ENCODE results near the gene ZNF598.
A peak's percentile ranks its signal among the peaks of the same experiment; 100 is the strongest.

The ZNF598 gene

DNA sequence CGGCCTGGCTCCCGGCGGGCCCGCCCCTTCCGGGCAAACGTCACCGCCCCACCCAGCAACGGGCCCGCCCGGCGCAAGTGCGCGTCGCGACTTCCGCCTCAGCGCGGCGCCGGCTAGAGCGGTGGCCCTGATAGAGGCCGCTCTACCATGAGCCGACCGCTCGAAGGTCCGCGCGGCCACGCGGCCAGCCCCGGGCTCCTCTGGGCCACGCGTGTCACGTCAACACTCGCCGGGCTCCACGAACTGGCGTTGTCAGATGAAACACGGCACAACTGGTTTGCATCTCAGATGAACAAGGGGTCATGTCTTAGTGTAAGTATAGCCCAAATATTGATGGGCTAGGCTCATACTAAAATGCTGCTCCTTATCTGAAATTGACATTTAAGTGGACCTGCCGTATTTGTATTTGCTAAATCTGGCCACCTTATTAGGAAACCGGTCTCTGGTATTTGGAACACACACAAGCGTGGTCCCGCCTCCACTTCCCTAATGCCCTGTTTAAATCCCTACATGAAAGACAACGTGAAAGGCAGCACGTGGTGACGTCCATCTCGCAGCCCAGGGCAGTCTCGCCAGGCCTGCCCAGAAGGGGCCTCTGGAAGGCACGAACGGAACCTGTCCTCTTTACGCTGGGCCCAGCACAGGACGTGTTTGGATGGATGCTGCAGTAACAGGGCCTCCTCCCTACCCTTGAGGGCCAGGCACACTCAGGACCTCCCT is at the start of gene ZNF598:
ZNF598 (minus strand) TSS at position 31 of the 720 bp plus-strand sequence.
- H3K4me1 Mint-ChIP-seq = peaks cover 34% of the 10 kb centered on the region
- H3K4me3 Mint-ChIP-seq = peak within 1 kb of the TSS; percentile 95
- H3K27ac Mint-ChIP-seq = peak within 1 kb of the TSS; percentile 93
- no peaks in the 10 kb centered on the region for H3K9me3 Mint-ChIP-seq
- no peaks in the 10 kb centered on the region for H3K27me3 Mint-ChIP-seq
- H3K36me3 Mint-ChIP-seq = peaks cover 2% of the 10 kb centered on the region

GRCh38 chr16:2058872-2059271 is 49.3 kb upstream of the ZNF598 start:
- Mint-ChIP-seq H3K4me3 (no peak overlapping the region), H3K27me3 (no peaks in the 10 kb centered on the region), H3K9me3 (no peaks in the 10 kb centered on the region), H3K36me3 (peaks cover 2% of the 10 kb centered on the region), H3K4me1 (no peaks in the 10 kb centered on the region), H3K27ac (no peak overlapping the region)

GRCh38 chr16:2058420-2058819 is 48.8 kb upstream of the ZNF598 start:
- no peaks in the 10 kb centered on the region for H3K4me1 Mint-ChIP-seq
- H3K36me3 Mint-ChIP-seq = no peaks in the 10 kb centered on the region
- H3K27ac Mint-ChIP-seq = no peak overlapping the region
- no peaks in the 10 kb centered on the region for H3K9me3 Mint-ChIP-seq
- H3K27me3 Mint-ChIP-seq = no peaks in the 10 kb centered on the region
- no peak overlapping the region for H3K4me3 Mint-ChIP-seq

DNA sequence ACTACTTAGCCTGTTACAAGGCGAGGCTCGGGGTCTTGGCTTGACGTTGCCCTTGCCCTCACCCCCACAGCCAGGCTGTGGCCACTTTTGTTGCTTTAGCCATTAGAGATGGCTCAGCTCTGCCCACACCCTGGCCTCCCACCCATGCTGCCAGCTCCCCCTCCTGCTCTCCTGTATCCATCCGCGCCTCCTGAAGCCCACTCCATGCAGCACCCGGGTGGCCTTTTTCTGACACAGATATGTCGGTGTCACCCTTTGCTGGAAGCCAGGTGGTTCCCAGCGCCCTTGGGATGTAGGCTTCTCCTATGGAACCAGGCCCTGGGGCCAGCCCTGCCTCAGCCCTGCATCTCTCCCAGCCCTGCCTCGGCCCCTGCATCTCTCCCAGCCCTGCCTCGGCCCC is 47.8 kb upstream of the ZNF598 start:
- H3K9me3 Mint-ChIP-seq = no peaks in the 10 kb centered on the region

DNA sequence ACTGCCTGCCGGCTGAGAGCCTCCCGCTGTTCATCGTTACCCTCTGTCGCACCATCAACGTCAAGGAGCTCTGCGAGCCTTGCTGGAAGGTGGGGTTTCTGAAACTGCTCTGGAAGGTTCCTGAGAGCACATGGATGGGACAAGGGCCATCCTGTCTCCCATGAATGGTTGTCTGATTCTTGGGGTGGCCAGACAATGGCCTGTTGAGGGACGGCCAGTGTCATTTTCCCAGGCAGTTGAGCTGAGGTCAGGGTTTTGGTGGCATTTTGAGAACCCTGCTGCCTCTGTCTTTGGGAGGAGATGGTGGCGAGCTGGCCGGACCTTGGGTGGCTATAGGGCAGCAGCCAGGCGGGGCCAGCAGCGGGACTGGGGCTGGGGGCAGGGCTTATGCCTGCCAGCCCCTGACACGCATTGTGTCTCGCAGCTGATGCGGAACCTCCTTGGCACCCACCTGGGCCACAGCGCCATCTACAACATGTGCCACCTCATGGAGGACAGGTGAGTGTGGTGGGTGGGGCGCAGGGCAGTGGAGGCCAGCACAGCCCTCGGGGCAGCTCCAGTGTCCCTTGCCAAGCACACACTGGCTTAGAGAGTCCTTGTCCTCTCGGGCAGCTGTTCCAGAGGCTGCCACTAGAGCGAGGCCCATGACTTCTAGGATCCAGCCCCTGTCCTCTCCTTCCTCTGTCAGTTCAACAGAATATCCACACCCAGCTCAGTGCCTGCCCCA is 47.2 kb upstream of the ZNF598 start:
- Mint-ChIP-seq H3K36me3 (no peaks in the 10 kb centered on the region), H3K4me1 (no peaks in the 10 kb centered on the region), H3K9me3 (no peaks in the 10 kb centered on the region), H3K27me3 (no peaks in the 10 kb centered on the region), H3K4me3 (no peak overlapping the region), H3K27ac (no peak overlapping the region)

More for the DNA sequence above, 47.8 kb upstream of the ZNF598 start:
- Mint-ChIP-seq H3K27ac (no peak overlapping the region), H3K27me3 (no peaks in the 10 kb centered on the region), H3K36me3 (no peaks in the 10 kb centered on the region), H3K4me1 (no peaks in the 10 kb centered on the region), H3K4me3 (no peak overlapping the region)

DNA sequence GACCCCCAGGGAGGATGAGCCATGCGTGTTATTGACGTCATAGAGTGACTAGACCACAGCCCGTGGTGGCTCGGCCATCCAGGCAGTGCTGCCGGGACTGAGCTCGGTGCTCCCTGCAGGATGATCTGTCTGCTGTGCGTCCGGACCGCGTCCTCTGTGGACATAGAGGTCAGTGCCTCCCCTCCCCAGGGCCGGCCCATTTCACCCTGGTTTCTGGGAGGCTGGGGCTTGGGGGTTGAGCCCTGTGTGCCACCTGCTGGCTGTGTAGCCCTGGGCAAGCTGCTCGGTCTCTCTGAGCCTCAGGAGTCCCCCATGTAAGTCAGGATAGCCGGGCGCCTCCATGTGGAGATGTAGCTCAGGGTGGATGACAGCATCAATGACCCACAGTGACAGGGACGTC is 46.5 kb upstream of the ZNF598 start:
- Mint-ChIP-seq H3K36me3 (peaks cover 1% of the 10 kb centered on the region), H3K27me3 (no peaks in the 10 kb centered on the region), H3K27ac (no peak overlapping the region), H3K4me1 (no peaks in the 10 kb centered on the region), H3K9me3 (no peaks in the 10 kb centered on the region), H3K4me3 (no peak overlapping the region)

- Mint-ChIP-seq H3K27ac (no peak overlapping the region), H3K27me3 (no peaks in the 10 kb centered on the region), H3K4me3 (no peak overlapping the region), H3K4me1 (no peaks in the 10 kb centered on the region), H3K9me3 (no peaks in the 10 kb centered on the region), H3K36me3 (peaks cover 1% of the 10 kb centered on the region)
These were observed 45.1 kb upstream of the ZNF598 start for GRCh38 chr16:2054543-2055245.

- H3K4me3 Mint-ChIP-seq = no peak overlapping the region
- H3K4me1 Mint-ChIP-seq = peaks cover 3% of the 10 kb centered on the region
- peaks cover 1% of the 10 kb centered on the region for H3K36me3 Mint-ChIP-seq
- no peaks in the 10 kb centered on the region for H3K27me3 Mint-ChIP-seq
- no peaks in the 10 kb centered on the region for H3K9me3 Mint-ChIP-seq
- no peak overlapping the region for H3K27ac Mint-ChIP-seq
These were observed 44.3 kb upstream of the ZNF598 start for GRCh38 chr16:2053897-2054296.

- Mint-ChIP-seq H3K4me3 (no peak overlapping the region), H3K4me1 (peaks cover 9% of the 10 kb centered on the region), H3K36me3 (peaks cover 1% of the 10 kb centered on the region), H3K27ac (no peak overlapping the region), H3K27me3 (no peaks in the 10 kb centered on the region), H3K9me3 (no peaks in the 10 kb centered on the region)
These were observed 43.6 kb upstream of the ZNF598 start for GRCh38 chr16:2053211-2053610.

DNA sequence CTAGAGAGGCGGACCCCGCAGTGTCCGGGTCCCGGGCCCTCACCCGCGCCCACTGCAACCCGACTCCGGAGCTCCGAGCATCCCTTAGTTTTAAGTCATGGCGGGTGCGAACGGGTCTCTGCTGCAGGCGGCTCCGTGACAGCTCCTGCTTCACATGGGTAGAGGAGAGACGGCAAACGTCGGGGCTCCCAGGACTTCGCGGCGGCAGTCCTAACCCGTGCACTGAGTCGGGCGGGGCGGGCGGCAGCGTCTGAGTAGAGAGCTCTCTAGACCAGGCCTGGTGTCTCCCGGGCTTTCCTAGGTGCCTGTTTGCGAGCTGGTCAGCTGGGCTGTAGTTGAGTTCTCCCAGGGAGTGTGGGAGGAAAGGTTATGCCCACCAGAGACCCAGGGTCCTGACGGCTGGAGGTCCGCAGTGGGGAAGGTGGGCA is 38.5 kb upstream of the ZNF598 start:
- H3K27me3 Mint-ChIP-seq = no peaks in the 10 kb centered on the region
- H3K36me3 Mint-ChIP-seq = peaks cover 1% of the 10 kb centered on the region
- H3K4me1 Mint-ChIP-seq = peaks cover 18% of the 10 kb centered on the region
- peak overlapping the region; percentile 90 for H3K4me3 Mint-ChIP-seq
- peak overlapping the region; percentile 41 for H3K27ac Mint-ChIP-seq
- H3K9me3 Mint-ChIP-seq = no peaks in the 10 kb centered on the region

GRCh38 chr16:2047330-2048115 is 37.9 kb upstream of the ZNF598 start, which contains the start of the genes NTHL1 and TSC2:
NTHL1 (minus strand) TSS chr16:2047834; CDS start chr16:2047823, 11 bp downstream.
TSC2 (plus strand) TSS chr16:2047985; CDS start chr16:2048616, 631 bp downstream.
- no peaks in the 10 kb centered on the region for H3K9me3 Mint-ChIP-seq
- H3K36me3 Mint-ChIP-seq = peaks cover 1% of the 10 kb centered on the region
- peak within 1 kb of the TSS; percentile 94 for H3K4me3 Mint-ChIP-seq
- peaks cover 18% of the 10 kb centered on the region for H3K4me1 Mint-ChIP-seq
- H3K27ac Mint-ChIP-seq = peak within 1 kb of the TSS; percentile 87
- no peaks in the 10 kb centered on the region for H3K27me3 Mint-ChIP-seq

GRCh38 chr16:2046893-2047329 is 37.3 kb upstream of the ZNF598 start:
- Mint-ChIP-seq H3K27ac (peak overlapping the region; percentile 87), H3K4me3 (peak overlapping the region; percentile 94)

GRCh38 chr16:2045965-2046892 is 36.6 kb upstream of the ZNF598 start:
- Mint-ChIP-seq H3K27ac (no peak overlapping the region), H3K4me3 (peak overlapping the region; percentile 94), H3K9me3 (no peaks in the 10 kb centered on the region), H3K36me3 (peaks cover under 1% of the 10 kb centered on the region), H3K27me3 (no peaks in the 10 kb centered on the region), H3K4me1 (peaks cover 18% of the 10 kb centered on the region)

More at GRCh38 chr16:2046893-2047329, 37.3 kb upstream of the ZNF598 start:
- no peaks in the 10 kb centered on the region for H3K9me3 Mint-ChIP-seq
- peaks cover 1% of the 10 kb centered on the region for H3K36me3 Mint-ChIP-seq
- no peaks in the 10 kb centered on the region for H3K27me3 Mint-ChIP-seq
- peaks cover 18% of the 10 kb centered on the region for H3K4me1 Mint-ChIP-seq

DNA sequence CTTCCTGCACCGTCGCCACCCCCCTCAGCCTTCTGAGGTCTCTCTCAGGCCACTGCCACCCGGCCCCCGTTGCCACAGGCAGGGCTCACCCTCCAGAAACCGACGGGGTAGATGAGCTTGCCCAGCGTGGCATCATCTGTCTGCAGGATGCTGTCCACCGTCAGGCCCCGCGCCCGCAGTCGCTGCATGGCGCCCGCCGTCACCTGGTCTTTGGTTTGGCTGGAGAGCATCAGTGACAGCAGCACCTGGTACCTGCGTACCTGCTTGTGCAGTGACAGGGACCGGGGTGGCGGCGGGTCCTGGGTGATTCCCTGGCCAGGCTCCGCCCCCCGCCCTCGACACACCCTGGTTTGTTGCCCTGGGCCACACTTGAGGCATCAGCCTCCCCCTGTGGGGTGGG is 34.9 kb upstream of the ZNF598 start:
- Mint-ChIP-seq H3K36me3 (no peaks in the 10 kb centered on the region), H3K9me3 (no peaks in the 10 kb centered on the region), H3K27me3 (no peaks in the 10 kb centered on the region), H3K4me3 (no peak overlapping the region), H3K27ac (no peak overlapping the region), H3K4me1 (peaks cover 18% of the 10 kb centered on the region)
